Measurements from ENCODE around the gene VAV3. TPM values are rescaled to one million over a fixed set of nuclear protein-coding genes. Genes with fewer than 3 reads are reported as not detected.
A peak's percentile ranks its signal among the peaks of the same experiment; 100 is the strongest.

VAV3 gene
- total and polyA plus RNA-seq, 2 of the 13 experiments (the other 11 are each of a cell fraction or from before 2014, with no cell fraction given) = 15.9 to 29.8 TPM

GRCh38 chr1:107529511-107530149, 435.4 kb downstream of the VAV3 start:
- DNase-seq (ENCODE audit: low spot score) (peak; percentile 64), FAIRE-seq (peak; percentile 81), ATAC-seq (peak; percentile 37)
- Histone ChIP-seq H3K9me3 (ENCODE audit: low read length) (no peaks in the 10 kb centered on the region), H3K36me3 (replicated peaks in 1 of 2; ENCODE audit: control insufficient read depth in 1 of 2, insufficient read depth in 2 of 2, low read length in 2 of 2) (no peaks in the 10 kb centered on the region), H3K4me2 (ENCODE audit: low read depth, low read length) (no peak overlapping the region), H3K27me3 (ENCODE audit: control insufficient read depth in 1 of 2, insufficient read depth in 2 of 2, low read length in 2 of 2) (no peaks in the 10 kb centered on the region), H3K27ac (ENCODE audit: extremely low read length, insufficient read depth, low read length) (no peak overlapping the region), H3K4me3 (replicated peaks in 1 of 3; ENCODE audit: insufficient read depth in 1 of 3, low read depth in 2 of 3, low read length in 3 of 3) (no peak overlapping the region), H3K79me2 (ENCODE audit: insufficient read depth, low read length) (no peaks in the 10 kb centered on the region), H3K4me1 (ENCODE audit: insufficient read depth, low read length) (peaks cover 70% of the 10 kb centered on the region), H3K9ac (ENCODE audit: insufficient read depth, low read depth, low read length) (no peak overlapping the region), H4K20me1 (ENCODE audit: insufficient read depth, low read length) (no peaks in the 10 kb centered on the region), H2AFZ (ENCODE audit: low read length) (no peak overlapping the region)
- 38% methylated on average over 6 of the region's 6 CpGs for WGBS (ENCODE audit: low lambda C conversion rate)
- intact Hi-C loops (cut with micrococcal nuclease; ENCODE audit: unreplicated experiment) (loop anchor here (1.0 to 5.0 kb wide), 4 partner anchors 68 to 252 kb away; no protein-coding TSS in a partner anchor), in situ Hi-C loops (cut with HindIII; ENCODE audit: extremely low pct_ligation_motif_present, low pct_unique_long_range_greater_than_20kb) (loop anchor here (5.0 to 10.0 kb wide), 3 partner anchors 97 to 252 kb away; no protein-coding TSS in a partner anchor)
- CTCF ChIA-PET (ENCODE audit: low intra/inter-chr PET ratio, low total read pairs) = interaction anchor here (1.0 to 2.4 kb wide), 2 partner anchors 99 to 253 kb away, joined by 7 to 26 read pairs; no protein-coding TSS in a partner anchor
- no TSS peak for BruUV-seq (replicated peaks)
- POLR2A ChIA-PET = no interaction called here
- TF ChIP-seq RBAK (CRISPR knock-in tag; IDR thresholded peaks at IDR 0.05) (no peak), RAD21 (CRISPR knock-in tag; IDR thresholded peaks at IDR 0.05) (peak; percentile 80), SMC3 (IDR thresholded peaks at IDR 0.05; ENCODE audit: low read length) (peak; percentile 93), RELA (CRISPR knock-in tag; IDR thresholded peaks at IDR 0.05) (0 out of 2 replicates have a peak, but pooled peaks have one; percentile 23), ETV5 (CRISPR knock-in tag; IDR thresholded peaks at IDR 0.05; ENCODE audit: borderline replicate concordance) (peak; percentile 27; the same call in 1 of the 2 replicates), IRF2 (CRISPR knock-in tag; IDR thresholded peaks at IDR 0.05) (peak; percentile 60; the same call in 1 of the 2 replicates), TEAD3 (CRISPR knock-in tag; optimal IDR thresholded peaks at IDR 0.05; ENCODE audit: borderline replicate concordance) (peak; percentile 44), MIXL1 (CRISPR knock-in tag; IDR thresholded peaks at IDR 0.05) (peak; percentile 66), KLF16 (CRISPR knock-in tag; IDR thresholded peaks at IDR 0.05) (0 out of 4 replicates have a peak, but pooled peaks of 1 of the 2 experiments have one; percentile 26), FOXK1 (CRISPR knock-in tag; IDR thresholded peaks at IDR 0.05; ENCODE audit: borderline replicate concordance, low read depth) (peak; percentile 41; the same call in 1 of the 2 replicates), FOXA3 (CRISPR knock-in tag; IDR thresholded peaks at IDR 0.05) (peak; percentile 70), GATAD2A (CRISPR knock-in tag; IDR thresholded peaks at IDR 0.05) (peak; percentile 53), ATM (IDR thresholded peaks at IDR 0.05; ENCODE audit: borderline replicate concordance) (no peak), STAG1 (CRISPR knock-in tag; IDR thresholded peaks at IDR 0.05) (peak; percentile 90), FOXA1 (IDR thresholded peaks at IDR 0.05) (no peak), FOXA1 (CRISPR knock-in tag; IDR thresholded peaks at IDR 0.05) (peak; percentile 76), HDAC2 (CRISPR knock-in tag; IDR thresholded peaks at IDR 0.05) (0 out of 2 replicates have a peak, but pooled peaks have one; percentile 18), ZNF567 (CRISPR knock-in tag; IDR thresholded peaks at IDR 0.05; ENCODE audit: borderline replicate concordance) (0 out of 2 replicates have a peak, but pooled peaks have one; percentile 64), CAMTA2 (CRISPR knock-in tag; IDR thresholded peaks at IDR 0.05; ENCODE audit: borderline replicate concordance) (no peak), SRSF4 (IDR thresholded peaks at IDR 0.05; ENCODE audit: low read depth, low read length, poor library complexity, severe bottlenecking) (no peak), ISX (CRISPR knock-in tag; conservative IDR thresholded peaks at IDR 0.05) (no peak), ZNF382 (CRISPR knock-in tag; IDR thresholded peaks at IDR 0.05; ENCODE audit: borderline replicate concordance) (no peak), SRF (IDR thresholded peaks at IDR 0.05; ENCODE audit: low read depth, low read length) (peak; percentile 34; the same call in 1 of the 2 replicates), KAT2B (IDR thresholded peaks at IDR 0.05; ENCODE audit: borderline replicate concordance, low read depth, low read length) (no peak)
- TF ChIP-seq, protein P1, sequence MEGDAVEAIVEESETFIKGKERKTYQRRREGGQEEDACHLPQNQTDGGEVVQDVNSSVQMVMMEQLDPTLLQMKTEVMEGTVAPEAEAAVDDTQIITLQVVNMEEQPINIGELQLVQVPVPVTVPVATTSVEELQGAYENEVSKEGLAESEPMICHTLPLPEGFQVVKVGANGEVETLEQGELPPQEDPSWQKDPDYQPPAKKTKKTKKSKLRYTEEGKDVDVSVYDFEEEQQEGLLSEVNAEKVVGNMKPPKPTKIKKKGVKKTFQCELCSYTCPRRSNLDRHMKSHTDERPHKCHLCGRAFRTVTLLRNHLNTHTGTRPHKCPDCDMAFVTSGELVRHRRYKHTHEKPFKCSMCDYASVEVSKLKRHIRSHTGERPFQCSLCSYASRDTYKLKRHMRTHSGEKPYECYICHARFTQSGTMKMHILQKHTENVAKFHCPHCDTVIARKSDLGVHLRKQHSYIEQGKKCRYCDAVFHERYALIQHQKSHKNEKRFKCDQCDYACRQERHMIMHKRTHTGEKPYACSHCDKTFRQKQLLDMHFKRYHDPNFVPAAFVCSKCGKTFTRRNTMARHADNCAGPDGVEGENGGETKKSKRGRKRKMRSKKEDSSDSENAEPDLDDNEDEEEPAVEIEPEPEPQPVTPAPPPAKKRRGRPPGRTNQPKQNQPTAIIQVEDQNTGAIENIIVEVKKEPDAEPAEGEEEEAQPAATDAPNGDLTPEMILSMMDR (CRISPR knock-in tag; IDR thresholded peaks at IDR 0.05) = peak; percentile 89
